ENCODE measurements around the gene GFI1B. TPM values are rescaled to one million over a fixed set of nuclear protein-coding genes. Genes with fewer than 3 reads are reported as not detected.

GFI1B gene
- total RNA-seq, 1 experiment from 2014 or later = not detected

DNA sequence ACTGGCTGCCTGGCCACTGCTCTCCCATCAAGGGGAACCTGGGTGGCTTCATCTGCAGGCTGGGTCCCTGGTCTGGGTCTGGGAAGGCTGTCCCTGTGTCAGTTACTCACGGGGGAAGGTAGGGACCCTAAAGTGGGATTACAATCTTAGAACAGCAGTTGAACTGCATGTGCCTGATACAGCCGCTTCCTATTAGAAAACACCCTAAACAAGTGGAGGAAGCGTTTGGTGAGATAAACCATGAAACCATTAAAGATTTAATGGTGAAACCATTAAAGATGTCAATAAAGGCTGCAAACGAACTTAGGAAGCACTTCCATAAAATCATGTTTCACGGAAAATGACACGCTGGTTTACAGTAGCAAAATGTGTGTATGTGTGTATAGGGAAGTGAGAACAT, 2.5 kb upstream of the GFI1B start:
- TF ChIP-seq, protein P1, sequence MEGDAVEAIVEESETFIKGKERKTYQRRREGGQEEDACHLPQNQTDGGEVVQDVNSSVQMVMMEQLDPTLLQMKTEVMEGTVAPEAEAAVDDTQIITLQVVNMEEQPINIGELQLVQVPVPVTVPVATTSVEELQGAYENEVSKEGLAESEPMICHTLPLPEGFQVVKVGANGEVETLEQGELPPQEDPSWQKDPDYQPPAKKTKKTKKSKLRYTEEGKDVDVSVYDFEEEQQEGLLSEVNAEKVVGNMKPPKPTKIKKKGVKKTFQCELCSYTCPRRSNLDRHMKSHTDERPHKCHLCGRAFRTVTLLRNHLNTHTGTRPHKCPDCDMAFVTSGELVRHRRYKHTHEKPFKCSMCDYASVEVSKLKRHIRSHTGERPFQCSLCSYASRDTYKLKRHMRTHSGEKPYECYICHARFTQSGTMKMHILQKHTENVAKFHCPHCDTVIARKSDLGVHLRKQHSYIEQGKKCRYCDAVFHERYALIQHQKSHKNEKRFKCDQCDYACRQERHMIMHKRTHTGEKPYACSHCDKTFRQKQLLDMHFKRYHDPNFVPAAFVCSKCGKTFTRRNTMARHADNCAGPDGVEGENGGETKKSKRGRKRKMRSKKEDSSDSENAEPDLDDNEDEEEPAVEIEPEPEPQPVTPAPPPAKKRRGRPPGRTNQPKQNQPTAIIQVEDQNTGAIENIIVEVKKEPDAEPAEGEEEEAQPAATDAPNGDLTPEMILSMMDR (conservative IDR thresholded peaks at IDR 0.05; ENCODE audit: low read depth, low read length) = no peak
- no peak for TF ChIP-seq EZH2 (IDR thresholded peaks at IDR 0.05; ENCODE audit: borderline replicate concordance, low read depth, low read length, poor library complexity, severe bottlenecking)
- intact Hi-C loops (cut with micrococcal nuclease; ENCODE audit: unreplicated experiment) = loop anchor here (10.0 kb wide), 1 partner anchor 171 kb away; no protein-coding TSS in a partner anchor
- CTCF ChIA-PET = no interaction called here
- BruUV-seq (replicated peaks) = no TSS peak
- Histone ChIP-seq H3K36me3 (ENCODE audit: insufficient read depth, low read length, poor library complexity, severe bottlenecking) (no peaks in the 10 kb centered on the region), H3K4me3 (ENCODE audit: low read depth, low read length, poor library complexity, severe bottlenecking) (no peak overlapping the region), H3K27ac (ENCODE audit: low read depth, low read length, poor library complexity, severe bottlenecking) (no peak overlapping the region), H3K9me3 (ENCODE audit: low read depth, low read length, poor library complexity, severe bottlenecking) (no peaks in the 10 kb centered on the region), H3K27me3 (replicated peaks; ENCODE audit: insufficient read depth, low read depth, low read length, poor library complexity) (peaks cover 72% of the 10 kb centered on the region), H3K4me1 (ENCODE audit: insufficient read depth, low read length, poor library complexity, severe bottlenecking) (no peaks in the 10 kb centered on the region)
- DNase-seq (ENCODE audit: low spot score) = no peak
- POLR2A ChIA-PET (ENCODE audit: low non-redundant PET) = no interaction called here

- ChIA-PET POLR2A (ENCODE audit: low non-redundant PET) (no interaction called here), CTCF (interaction anchor here (0.6 kb wide), 1 partner anchor 192 kb away, joined by 6 read pairs; no protein-coding TSS in a partner anchor)
- no peak for DNase-seq (ENCODE audit: low spot score)
- no peaks in the 10 kb centered on the region for H3K9me3 ChIP-seq (ENCODE audit: low read depth, low read length, poor library complexity, severe bottlenecking)
- peaks cover 76% of the 10 kb centered on the region for H3K27me3 ChIP-seq (replicated peaks; ENCODE audit: insufficient read depth, low read depth, low read length, poor library complexity)
- no peaks in the 10 kb centered on the region for H3K4me1 ChIP-seq (ENCODE audit: insufficient read depth, low read length, poor library complexity, severe bottlenecking)
- H3K36me3 ChIP-seq (ENCODE audit: insufficient read depth, low read length, poor library complexity, severe bottlenecking) = no peaks in the 10 kb centered on the region
- no peak overlapping the region for H3K4me3 ChIP-seq (ENCODE audit: low read depth, low read length, poor library complexity, severe bottlenecking)
- BruUV-seq (replicated peaks) = no TSS peak
- intact Hi-C loops (cut with micrococcal nuclease; ENCODE audit: unreplicated experiment) = loop anchor here (10.0 kb wide), 1 partner anchor 172 kb away; no protein-coding TSS in a partner anchor
- no peak overlapping the region for H3K27ac ChIP-seq (ENCODE audit: low read depth, low read length, poor library complexity, severe bottlenecking)
- TF ChIP-seq, protein P1 (conservative IDR thresholded peaks at IDR 0.05; ENCODE audit: low read depth, low read length) = no peak
- no peak for TF ChIP-seq EZH2 (IDR thresholded peaks at IDR 0.05; ENCODE audit: borderline replicate concordance, low read depth, low read length, poor library complexity, severe bottlenecking)
Measured at GRCh38 chr9:132976571-132976970, 1.9 kb upstream of the GFI1B start.

DNA sequence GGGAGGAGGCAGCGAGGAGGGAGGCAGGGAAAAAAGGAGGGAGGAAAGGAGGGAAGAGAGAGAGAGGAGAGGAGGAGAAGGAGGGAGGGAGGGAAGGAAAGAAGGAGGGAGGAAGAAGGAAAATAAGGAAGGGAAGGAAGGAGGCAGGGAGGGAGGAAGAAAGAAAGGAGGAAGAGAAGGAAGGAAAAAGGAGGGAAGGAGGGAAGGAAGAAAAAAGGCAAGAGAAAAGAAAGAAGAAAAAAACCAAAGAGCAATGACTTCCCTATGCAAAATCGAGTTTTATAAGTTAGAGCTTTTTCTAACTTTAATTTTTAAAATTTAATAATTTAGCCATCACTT, 413 bp upstream of the GFI1B start:
- no TSS peak for BruUV-seq (replicated peaks)
- ChIA-PET POLR2A (ENCODE audit: low non-redundant PET) (no interaction called here), CTCF (no interaction called here)
- TF ChIP-seq EZH2 (IDR thresholded peaks at IDR 0.05; ENCODE audit: borderline replicate concordance, low read depth, low read length, poor library complexity, severe bottlenecking) = no peak
- TF ChIP-seq, protein P1 (conservative IDR thresholded peaks at IDR 0.05; ENCODE audit: low read depth, low read length) = no peak
- Histone ChIP-seq H3K36me3 (ENCODE audit: insufficient read depth, low read length, poor library complexity, severe bottlenecking) (no peaks in the 10 kb centered on the region), H3K9me3 (ENCODE audit: low read depth, low read length, poor library complexity, severe bottlenecking) (no peaks in the 10 kb centered on the region), H3K4me1 (ENCODE audit: insufficient read depth, low read length, poor library complexity, severe bottlenecking) (no peaks in the 10 kb centered on the region), H3K27ac (ENCODE audit: low read depth, low read length, poor library complexity, severe bottlenecking) (no peak overlapping the region), H3K4me3 (ENCODE audit: low read depth, low read length, poor library complexity, severe bottlenecking) (no peak overlapping the region), H3K27me3 (replicated peaks; ENCODE audit: insufficient read depth, low read depth, low read length, poor library complexity) (peaks cover 84% of the 10 kb centered on the region)
- intact Hi-C loops (cut with micrococcal nuclease; ENCODE audit: unreplicated experiment) = loop anchor here (10.0 kb wide), 1 partner anchor 173 kb away; no protein-coding TSS in a partner anchor
- DNase-seq (ENCODE audit: low spot score) = no peak

All from A673 (cell line).